GM12873 (cell line): ENCODE measurements around the gene AQR.

Experiments
- TF ChIP-seq, protein P1 (sequence below): IDR thresholded peaks from 2 replicates; pipeline ENCODE4 v1.5.1; 2012; ENCODE audit warnings: low read depth, mild to moderate bottlenecking, moderate library complexity, low read length, control low read depth; ENCODE audit not compliant: insufficient read depth; ENCODE audit errors: missing control alignments

AQR gene

DNA sequence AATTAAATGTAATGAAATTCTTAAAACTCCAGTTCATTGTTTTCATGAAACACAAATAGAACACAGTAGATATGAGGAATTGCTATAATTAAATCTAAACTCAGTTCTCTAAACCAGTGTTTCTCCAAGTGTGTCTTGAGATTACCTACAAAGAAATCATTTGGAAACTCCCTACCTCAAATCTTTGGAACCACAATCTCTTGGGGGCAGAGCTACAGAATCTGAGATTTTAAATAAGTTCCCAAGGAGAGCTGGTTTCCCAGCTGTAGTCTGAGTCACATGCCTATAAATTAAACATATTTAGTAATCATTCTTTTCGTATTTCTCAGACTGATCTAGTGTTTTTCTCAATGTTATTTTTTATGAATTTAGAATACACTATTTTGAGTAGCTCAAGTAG, 157.2 kb downstream of the AQR start:
- TF ChIP-seq, protein P1, sequence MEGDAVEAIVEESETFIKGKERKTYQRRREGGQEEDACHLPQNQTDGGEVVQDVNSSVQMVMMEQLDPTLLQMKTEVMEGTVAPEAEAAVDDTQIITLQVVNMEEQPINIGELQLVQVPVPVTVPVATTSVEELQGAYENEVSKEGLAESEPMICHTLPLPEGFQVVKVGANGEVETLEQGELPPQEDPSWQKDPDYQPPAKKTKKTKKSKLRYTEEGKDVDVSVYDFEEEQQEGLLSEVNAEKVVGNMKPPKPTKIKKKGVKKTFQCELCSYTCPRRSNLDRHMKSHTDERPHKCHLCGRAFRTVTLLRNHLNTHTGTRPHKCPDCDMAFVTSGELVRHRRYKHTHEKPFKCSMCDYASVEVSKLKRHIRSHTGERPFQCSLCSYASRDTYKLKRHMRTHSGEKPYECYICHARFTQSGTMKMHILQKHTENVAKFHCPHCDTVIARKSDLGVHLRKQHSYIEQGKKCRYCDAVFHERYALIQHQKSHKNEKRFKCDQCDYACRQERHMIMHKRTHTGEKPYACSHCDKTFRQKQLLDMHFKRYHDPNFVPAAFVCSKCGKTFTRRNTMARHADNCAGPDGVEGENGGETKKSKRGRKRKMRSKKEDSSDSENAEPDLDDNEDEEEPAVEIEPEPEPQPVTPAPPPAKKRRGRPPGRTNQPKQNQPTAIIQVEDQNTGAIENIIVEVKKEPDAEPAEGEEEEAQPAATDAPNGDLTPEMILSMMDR, result no peak

DNA sequence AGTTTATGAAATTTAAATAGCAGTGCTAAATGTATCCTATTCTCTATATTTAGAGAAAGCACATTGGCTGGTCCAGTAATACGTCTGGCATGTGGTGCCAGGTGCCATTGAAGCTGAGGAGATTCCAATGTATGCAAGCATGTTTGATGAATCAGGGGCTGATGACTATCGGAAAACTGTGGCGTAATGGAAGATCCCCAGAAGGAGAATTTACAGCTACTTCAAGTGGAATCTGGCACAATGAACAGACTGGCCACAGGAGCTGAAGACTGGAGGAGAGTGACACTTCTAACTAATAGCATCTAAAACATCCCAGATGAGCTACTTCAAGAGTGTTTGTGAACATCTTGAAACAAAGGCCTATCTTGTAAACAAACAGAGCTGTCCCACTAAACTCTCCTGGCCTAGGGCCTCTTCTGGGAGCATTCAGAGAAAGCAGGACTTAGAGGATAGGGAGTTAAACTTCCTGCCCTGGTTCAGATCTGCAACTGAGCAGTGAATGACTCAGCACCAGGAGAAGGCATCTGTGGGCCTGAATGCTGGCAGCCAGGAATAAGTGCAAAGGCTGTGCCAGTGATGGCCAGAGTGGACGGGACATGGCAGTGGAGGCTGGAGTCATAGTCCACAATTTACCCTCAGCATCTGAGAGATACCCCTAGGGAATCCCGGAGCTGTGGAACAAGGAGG, 159.0 kb downstream of the AQR start:
- TF ChIP-seq, protein P1, result no peak

DNA sequence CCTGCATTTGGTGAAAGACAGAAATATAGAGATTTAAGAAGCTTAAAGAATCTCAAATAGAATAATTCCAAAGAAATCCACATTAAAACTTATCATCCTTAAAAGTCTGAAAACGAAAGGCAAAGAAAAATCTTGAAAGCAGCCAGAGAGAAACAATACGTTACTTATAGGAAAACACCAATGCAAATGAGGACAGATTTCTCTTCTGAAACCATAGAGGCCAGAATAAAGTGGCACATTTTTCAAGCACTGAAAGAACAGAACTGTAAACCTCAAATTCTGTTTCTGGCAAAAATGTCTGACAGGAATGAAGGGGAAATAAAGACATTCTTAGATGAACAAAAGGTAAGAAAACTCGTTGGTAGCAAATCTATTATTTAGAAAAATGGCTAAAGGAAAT, 160.4 kb downstream of the AQR start:
- TF ChIP-seq, protein P1, result no peak

DNA sequence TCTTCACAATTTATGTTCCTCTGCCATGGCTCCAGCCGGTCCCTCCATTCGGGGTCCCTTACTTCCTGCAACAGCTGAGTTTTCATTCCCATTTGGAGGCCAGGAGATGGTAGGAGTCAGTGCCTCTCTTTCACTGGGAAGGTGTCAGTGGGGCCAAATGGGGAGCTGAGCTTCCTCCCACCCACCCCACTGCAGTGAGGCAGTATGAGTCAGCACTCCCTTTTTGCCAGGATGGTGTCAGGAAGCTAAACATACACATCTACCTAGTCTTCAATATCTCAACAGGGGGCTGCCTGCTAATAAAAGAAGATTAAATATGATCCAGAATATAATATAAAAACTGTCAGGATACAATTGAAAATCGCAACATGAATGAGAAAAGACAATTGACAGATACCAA, 161.5 kb downstream of the AQR start:
- TF ChIP-seq, protein P1, result no peak

DNA sequence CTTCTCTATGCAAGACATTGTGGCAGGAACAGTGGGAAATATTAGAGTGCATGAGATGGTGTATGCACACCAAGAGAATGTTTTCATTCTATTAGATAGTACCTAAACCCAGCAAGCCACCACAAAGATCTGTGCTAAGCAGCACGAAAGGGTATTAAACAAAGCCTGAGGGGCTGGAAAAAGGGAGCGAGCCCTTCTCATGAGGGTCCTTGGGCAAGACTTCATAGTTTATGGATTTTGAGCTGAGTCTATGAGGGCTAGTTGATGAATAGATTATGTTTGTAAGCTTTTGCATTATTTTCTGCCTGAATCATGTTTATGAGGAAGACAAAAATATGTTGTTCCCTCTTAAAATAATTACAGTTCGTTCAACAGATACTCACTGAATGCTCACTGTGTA, 164.8 kb downstream of the AQR start:
- TF ChIP-seq, protein P1, result no peak

DNA sequence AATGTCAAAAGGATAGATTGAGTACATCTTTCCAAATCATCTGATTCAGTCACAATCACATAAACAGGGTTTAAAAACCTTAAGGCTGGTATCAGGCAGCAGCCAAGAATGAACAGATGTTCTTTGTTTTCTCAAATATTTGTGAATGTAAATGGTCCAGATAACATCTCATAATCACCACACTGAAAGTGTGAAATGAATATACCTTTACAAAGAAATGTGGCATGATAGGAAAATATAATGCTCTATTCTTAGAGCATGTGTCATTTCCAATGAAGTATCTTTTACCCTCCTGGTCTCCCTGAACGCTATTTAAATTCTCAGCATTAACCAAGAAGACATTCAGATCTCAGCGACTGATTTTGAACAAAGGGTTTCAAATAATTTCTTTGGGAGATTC, 165.4 kb downstream of the AQR start:
- TF ChIP-seq, protein P1, result no peak

DNA sequence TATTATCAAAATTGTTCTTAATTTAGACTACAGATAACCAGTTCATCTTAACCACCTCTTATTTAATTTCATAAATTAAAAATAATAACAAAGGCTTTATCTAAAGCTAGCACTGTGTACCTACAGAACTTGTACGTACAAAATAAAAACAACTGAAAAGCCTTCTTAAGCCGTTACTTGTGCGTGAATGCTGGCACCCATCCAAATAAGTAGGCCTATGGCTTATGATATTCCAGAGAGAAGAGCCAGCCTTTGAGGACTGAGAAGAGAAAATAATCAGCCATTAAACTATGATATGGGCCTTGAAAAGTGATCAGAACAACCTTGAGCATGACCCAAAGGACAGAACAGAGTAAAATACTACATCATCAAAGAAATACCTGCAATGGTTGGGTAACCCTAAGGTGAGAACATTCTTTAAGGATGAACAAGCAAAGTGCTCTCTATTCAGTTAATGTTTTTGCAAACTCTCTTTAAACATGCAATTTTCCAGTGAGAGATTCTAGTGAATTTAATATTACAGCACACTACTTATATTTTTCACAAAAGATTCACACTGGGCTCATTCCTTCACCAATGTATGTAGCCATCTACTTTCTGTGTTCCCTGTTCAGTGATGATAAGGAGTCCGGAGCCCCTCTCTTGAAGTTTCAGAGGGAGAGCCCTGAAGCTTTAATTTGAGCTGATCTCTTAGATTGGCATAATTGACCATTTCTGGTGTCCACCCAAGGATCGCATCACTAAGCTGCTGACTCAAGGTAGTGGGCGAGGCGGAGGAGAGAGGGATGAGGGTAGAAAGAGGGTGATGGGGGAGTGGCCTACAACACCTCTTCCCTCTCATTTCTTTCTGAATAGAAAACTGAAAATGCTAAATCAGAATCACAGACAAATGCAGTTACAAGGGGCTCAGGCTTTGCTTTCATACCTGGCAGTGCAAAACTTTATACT, 166.5 kb downstream of the AQR start:
- TF ChIP-seq, protein P1, result no peak
